Measurements from ENCODE around the gene ARHGEF16.

Gene ARHGEF16

DNA sequence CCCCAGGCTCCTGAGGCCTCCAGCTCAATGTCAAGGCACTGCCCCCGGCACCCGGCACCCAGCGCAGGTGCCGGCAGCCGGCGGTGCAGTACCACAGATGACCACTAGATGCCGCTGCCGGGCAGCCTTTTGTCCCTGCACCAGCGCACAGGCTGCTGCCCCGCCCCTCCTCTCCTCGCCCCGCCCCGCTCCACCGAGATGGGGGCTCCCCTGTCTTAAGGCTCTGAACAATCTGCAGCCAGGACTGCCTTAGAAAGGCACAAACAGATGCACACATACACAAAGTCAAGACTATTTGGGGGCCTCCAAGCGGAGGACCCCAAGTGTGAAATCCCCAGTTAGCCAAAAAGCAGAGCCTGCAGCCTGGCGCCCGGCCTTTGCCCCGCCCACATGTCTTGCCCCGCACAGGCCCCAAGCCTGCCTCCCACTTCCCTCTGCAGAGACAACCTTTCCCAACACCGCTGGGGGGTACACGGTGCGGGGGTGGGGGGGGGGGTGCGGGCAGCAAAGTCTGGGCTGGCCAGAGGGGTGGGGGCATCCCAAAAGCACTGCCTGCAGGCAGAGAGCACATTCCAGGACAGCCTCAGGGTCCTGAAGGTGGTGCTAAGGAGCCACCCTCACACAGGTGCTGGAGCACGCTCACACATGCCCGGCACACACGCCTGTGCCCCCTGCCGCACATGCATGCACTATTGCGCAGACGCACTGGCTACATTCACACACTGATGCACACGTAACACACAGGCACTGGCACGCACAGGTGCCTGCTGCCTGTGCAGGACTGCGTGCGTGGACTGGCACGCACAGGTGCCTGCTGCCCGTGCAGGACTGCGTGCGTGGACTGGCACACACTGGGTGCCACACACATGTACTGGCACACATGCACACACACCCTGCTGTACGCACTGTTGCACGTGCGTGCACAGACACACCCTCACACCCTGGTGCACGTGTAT lies 37.1 kb downstream of the ARHGEF16 start:
- TF ChIP-seq GATA1 (IDR thresholded peaks at IDR 0.05; ENCODE audit: low read depth, low read length) (no peak), POLR2A (IDR thresholded peaks at IDR 0.05; ENCODE audit: low read length) (no peak)
- peak; percentile 60 to 79 for DNase-seq

DNA sequence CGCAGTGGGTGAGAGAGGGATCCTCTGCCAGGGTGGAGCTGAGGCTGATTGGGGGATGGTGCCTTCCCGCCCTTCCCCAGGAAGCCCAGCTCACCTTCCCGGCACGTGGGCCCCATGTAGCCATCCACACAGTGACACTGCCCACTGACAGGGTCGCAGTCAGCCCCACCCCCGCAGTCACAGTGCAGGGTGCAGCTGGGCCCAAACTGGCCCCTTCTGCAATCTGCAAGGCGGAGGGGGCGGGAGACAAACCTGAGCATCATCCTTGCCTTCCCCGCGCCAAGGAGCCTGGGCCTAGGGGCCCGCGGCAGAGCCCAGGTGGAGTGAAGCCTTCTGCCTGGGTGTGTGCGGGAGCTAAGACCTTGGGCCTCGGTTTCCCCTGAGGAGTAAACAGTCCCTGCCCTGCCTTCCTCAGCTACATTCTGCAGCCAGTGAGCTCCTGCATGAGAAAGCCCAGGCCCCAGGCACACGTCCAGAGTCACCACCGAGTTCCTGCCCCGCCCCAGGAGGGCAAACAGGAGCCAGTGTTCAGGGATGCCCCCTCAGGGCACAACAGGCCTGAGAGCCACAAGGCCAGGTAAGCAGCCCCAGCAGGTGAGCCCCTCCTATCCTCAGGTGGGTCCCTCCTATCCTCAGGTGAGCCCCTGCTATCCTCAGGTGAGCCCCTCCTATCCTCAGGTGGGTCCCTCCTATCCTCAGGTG lies 38.2 kb downstream of the ARHGEF16 start:
- DNase-seq, result no peak
- TF ChIP-seq POLR2A (IDR thresholded peaks at IDR 0.05; ENCODE audit: low read length) (no peak), GATA1 (IDR thresholded peaks at IDR 0.05; ENCODE audit: low read depth, low read length) (no peak)

DNA sequence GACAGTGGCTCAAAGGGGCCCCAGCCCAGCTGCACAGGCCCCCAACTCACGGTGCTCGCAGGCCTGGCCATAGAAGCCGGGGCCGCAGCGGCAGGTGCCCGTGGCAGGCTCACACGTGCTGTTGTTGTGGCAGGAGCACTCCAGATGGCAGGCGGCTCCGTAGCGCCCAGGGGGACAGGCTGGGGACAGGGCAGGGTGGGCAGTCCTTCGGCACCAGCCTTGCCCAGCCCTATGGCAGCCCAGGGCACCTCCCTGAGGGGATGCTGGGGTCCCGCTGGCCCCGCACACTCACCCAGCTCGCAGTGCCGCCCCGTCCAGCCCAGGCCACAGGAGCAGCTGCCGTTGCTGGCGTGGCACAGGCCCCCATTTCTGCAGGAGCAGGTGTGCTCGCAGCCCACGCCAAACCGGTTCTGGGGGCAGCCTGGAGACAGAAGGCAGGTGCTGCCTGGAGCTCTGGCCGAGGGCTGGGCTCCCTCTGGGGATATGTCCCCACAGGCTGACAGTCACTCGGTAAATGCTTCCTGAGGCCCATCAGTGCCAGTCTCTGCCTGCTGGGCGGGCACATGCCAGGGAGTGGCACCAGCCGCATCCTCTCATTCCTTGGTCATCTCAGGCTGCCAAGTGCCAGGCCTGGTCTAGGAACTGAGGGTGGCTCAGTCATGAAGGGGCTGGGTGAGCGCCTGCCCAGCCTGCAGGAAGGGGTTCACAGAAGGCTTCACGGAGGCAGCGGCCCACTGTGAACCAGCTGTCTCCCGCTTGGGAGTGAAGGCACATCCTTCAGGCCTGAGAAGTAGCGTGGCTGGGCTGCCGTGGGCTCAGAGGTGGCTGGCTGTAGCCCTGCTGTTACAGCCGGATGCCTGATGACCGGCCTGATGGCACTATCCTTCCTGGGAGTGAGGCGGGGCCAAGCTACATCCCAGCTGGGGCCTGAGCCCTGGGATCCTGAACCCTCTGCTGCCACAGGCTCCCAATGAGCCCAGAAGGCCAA lies 40.1 kb downstream of the ARHGEF16 start:
- TF ChIP-seq POLR2A (IDR thresholded peaks at IDR 0.05; ENCODE audit: low read length) (no peak), GATA1 (IDR thresholded peaks at IDR 0.05; ENCODE audit: low read depth, low read length) (no peak)

DNA sequence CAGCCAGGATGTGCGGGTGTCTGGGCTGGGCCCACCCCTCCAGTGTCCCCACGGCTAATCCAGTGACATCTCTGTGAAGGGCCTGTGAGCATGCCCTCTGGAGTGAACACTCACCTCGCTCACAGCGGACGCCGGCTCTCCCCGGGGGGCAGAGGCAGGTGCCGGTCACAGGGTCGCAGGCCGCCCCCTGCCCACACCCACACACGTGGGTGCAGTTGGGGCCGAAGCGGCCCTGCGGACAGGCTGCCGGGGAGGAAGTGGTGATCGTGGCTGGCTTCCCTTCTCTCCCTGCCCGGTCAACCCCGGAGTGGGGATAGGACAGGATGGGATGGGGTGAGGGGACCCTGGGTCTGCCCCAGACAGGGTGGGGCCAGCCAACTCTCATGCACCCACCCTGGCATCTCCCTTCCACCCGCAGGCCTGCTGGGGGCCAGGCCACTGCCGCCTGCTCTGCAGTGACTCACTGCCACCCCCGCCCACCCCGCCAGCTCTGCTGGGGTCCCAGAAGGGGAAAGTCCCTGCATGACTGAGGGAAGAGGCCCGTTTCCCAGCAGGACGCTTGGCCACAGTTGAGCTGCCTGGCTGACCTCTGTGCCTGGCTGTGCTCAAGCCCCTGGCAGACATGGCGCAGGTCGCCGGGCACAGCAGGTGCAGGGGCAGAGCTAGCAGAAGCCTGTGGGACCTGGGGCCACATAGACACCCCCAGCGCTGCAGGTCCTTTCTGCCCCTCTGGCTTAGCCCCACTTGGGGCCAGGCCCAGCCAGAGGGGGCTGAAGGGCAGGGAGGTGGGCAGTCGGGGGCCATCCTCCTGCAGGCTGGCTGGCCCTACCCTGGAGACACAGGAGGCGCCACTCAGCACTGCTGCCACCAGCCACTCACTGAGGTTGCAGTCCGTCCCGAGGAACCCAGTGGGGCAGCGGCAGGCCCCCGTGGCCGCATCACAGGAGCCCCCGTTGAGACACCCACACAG lies 41.6 kb downstream of the ARHGEF16 start:
- TF ChIP-seq POLR2A (IDR thresholded peaks at IDR 0.05; ENCODE audit: low read length) (no peak), GATA1 (IDR thresholded peaks at IDR 0.05; ENCODE audit: low read depth, low read length) (no peak)
- DNase-seq, result no peak

More for the DNA sequence above, 40.1 kb downstream of the ARHGEF16 start:
- no peak for DNase-seq

DNA sequence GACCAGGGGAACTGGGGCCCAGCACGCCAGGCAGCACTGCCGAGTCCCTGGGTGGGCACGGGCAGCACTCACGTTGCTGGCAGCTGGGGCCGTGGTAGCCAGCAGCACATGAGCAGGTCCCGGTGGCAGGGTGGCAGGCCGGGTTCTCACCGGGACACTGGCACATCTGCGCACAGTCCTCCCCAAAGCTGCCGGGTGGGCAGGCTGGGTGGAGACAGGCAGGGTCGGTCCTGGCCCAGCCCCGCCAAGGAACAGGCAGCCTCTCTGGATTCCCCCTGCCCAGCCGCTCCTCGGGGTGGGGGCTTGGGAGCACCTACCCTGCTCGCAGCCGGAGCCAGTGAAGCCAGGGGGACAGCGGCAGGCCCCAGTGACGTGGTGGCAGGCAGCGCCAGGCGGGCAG lies 42.5 kb downstream of the ARHGEF16 start:
- no peak for TF ChIP-seq POLR2A (IDR thresholded peaks at IDR 0.05; ENCODE audit: low read length)
- TF ChIP-seq GATA1 (IDR thresholded peaks at IDR 0.05; ENCODE audit: low read depth, low read length), result no peak
- no peak for DNase-seq

DNA sequence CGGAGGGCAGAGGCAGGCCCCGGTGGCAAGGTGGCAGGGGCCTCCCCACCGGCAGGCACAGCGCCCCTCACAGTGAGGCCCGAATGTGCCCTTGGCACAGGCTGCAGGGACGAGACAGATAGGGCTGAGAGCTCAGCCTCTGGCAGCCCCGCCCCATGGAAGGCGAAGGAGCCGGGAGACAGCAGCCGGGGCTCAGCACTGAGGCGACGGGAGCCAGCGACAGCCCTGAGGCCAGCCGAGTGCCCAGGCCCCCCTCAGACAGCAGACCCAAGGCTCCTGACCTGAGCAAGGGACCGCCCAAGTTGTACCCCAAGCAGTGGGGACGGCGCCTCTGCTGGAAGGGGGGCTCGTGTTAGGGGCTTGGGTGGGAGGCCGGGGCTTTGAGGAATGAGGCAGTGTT lies 43.1 kb downstream of the ARHGEF16 start:
- TF ChIP-seq POLR2A (IDR thresholded peaks at IDR 0.05; ENCODE audit: low read length) (no peak), GATA1 (IDR thresholded peaks at IDR 0.05; ENCODE audit: low read depth, low read length) (no peak)
- DNase-seq, result no peak

DNA sequence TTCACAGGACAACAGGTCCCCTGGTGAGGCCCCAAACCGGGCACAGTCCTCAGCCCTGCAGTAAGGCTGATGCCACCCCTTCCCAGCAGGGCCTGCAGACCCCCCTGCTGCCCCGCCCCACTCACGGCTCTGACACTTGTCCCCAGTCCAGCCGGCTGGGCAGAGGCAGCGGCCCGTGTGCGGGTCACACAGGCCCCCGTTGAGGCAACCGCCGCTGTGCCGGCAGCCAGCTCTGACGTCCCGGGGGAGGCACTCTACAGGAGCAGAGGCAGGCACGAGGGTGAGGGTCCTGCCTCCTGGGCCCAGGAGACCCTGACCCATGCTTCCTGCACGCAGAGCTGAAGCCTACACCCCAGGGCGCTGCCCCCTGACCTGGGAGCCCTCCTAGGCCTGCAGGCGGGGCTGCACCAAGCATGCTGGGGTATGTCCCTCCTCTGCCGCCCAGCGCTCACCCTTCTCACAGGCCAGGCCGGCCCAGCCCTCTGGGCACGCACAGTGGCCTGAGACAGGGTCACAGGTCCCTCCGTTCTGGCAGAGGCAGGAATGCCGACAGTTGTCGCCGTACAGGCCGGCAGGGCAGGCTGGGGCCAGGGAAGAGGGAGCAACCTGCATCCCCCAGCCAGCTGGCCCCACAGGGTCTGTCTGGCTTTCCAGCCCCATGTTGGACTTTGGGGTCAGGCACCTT lies 43.9 kb downstream of the ARHGEF16 start:
- no peak for DNase-seq
- no peak for TF ChIP-seq GATA1 (IDR thresholded peaks at IDR 0.05; ENCODE audit: low read depth, low read length)
- no peak for TF ChIP-seq POLR2A (IDR thresholded peaks at IDR 0.05; ENCODE audit: low read length)

DNA sequence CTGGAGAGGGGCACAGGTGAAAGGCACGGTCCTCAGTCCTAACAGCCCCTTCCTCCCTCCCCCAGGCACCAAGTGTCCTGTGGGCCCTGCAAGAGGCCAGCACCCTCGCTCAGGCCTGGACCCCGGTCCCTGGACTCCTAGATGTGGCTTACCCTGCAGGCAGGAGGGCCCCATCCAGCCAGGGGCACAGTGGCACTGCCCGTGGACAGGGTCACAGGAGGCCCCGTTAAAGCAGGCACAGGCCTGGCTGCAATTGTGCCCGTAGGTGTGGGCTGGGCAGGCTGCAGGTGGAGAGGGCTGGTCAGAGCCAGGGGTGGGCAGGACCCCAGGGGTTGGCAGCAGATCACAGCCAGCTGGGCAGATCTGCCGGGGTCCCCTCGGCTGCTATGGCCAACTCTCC lies 44.5 kb downstream of the ARHGEF16 start:
- DNase-seq, result no peak
- TF ChIP-seq GATA1 (IDR thresholded peaks at IDR 0.05; ENCODE audit: low read depth, low read length) (no peak), POLR2A (IDR thresholded peaks at IDR 0.05; ENCODE audit: low read length) (no peak)

DNA sequence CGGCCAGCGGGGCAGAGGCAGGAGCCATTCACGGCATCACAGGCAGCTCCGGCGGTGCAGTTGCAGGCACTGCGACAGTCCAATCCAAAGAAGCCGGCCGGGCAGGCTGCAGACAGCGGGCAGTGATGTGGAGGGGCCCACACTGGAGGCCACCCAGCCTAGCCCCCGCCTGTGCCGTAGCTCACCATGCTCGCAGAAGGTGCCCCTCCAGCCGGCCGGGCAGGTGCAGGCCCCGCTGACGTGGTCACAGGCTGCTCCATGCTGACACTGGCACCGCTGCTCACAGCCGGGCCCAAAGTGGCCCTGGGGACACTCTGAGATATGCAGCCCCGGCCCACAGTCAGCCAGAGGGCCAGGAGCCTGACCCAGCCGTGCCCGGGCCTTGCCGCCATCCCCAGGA lies 45.1 kb downstream of the ARHGEF16 start:
- TF ChIP-seq GATA1 (IDR thresholded peaks at IDR 0.05; ENCODE audit: low read depth, low read length) (no peak), POLR2A (IDR thresholded peaks at IDR 0.05; ENCODE audit: low read length) (no peak)

DNA sequence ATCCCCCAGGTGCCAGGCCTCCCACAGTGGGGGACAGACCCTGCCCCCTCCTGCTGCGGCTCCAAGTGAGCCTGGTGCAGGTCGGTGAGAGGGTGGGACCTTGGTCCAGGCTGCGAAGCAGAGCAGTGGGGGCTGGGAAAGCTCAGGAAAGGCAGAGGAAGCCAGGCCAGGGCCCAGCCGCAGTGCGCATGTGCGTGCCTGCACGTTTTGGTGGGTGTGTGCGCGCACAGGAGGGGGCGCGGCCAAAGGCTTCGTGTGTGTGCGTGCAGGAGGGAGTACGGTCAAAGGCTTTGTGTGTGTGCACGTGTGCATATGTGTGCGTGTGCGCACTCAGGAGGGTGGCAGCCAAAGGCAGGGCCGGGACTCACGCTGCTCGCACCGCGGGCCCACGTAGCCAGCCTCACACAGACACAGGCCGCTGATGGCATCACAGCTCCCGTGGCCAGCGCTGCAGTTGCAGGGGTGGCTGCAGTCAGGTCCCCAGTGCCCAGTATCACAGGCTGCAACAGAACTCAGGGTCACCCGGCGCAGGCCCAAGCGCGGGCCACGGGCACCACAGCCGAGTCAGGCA lies 45.9 kb downstream of the ARHGEF16 start:
- no peak for TF ChIP-seq GATA1 (IDR thresholded peaks at IDR 0.05; ENCODE audit: low read depth, low read length)
- TF ChIP-seq POLR2A (IDR thresholded peaks at IDR 0.05; ENCODE audit: low read length), result no peak
- no peak for DNase-seq

More for the DNA sequence above, 45.1 kb downstream of the ARHGEF16 start:
- no peak for DNase-seq

DNA sequence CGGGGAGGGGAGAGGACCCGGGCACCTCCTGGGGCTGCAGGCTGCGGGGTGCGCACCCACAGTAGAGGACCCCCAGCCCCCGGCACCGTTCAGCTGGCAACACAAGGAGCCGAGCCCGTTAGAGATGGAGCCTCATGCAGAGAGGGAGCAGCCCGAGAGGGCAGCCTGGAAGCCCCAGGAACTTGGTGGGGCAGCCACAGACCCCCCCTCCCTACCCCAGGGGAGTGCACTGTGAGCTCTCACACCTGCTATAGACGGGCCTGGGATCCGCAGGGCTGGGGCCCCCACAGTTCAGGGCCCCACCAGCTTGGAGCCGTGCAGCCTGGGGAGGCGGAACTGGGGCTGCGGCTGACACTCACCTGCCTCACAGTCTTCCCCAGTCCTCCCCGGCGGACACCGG lies 47.0 kb downstream of the ARHGEF16 start:
- TF ChIP-seq GATA1 (IDR thresholded peaks at IDR 0.05; ENCODE audit: low read depth, low read length), result no peak
- TF ChIP-seq POLR2A (IDR thresholded peaks at IDR 0.05; ENCODE audit: low read length), result no peak
- no peak for DNase-seq
